HFF-Myc (cell line): ENCODE data around the gene ACHE.
A peak's percentile ranks its signal among the peaks of the same experiment; 100 is the strongest.
"Not testable (repeated sequence)": the region's sequence is repeated elsewhere in the genome, so short reads cannot be mapped to it uniquely, and the experiment has no call there.

Experiments
- DNase-seq: peaks from one replicate; pipeline ENCODE4 v3.0.0-alpha.2; 2011; ENCODE audit warnings: low read depth; ENCODE audit errors: extremely low read depth
- H3K4me3 ChIP-seq: replicated peaks from 2 replicates; pipeline ENCODE4 v1.5.1; 2011; ENCODE audit warnings: low read depth, mild to moderate bottlenecking, control low read depth, low read length
- TF ChIP-seq, protein P1 (sequence below): IDR thresholded peaks from 2 replicates; pipeline ENCODE4 v1.5.1; 2012; ENCODE audit warnings: mild to moderate bottlenecking, low read depth, low read length, control low read depth; ENCODE audit errors: missing control alignments

The ACHE gene

GRCh38 chr7:100895701-100895955 lies at the start of gene ACHE:
ACHE (minus strand) TSS chr7:100895888; CDS start chr7:100894232, 1,656 bp downstream.
- peak within 1 kb of the TSS; percentile 33 for H3K4me3 ChIP-seq
- DNase-seq = no peak
- TF ChIP-seq, protein P1, sequence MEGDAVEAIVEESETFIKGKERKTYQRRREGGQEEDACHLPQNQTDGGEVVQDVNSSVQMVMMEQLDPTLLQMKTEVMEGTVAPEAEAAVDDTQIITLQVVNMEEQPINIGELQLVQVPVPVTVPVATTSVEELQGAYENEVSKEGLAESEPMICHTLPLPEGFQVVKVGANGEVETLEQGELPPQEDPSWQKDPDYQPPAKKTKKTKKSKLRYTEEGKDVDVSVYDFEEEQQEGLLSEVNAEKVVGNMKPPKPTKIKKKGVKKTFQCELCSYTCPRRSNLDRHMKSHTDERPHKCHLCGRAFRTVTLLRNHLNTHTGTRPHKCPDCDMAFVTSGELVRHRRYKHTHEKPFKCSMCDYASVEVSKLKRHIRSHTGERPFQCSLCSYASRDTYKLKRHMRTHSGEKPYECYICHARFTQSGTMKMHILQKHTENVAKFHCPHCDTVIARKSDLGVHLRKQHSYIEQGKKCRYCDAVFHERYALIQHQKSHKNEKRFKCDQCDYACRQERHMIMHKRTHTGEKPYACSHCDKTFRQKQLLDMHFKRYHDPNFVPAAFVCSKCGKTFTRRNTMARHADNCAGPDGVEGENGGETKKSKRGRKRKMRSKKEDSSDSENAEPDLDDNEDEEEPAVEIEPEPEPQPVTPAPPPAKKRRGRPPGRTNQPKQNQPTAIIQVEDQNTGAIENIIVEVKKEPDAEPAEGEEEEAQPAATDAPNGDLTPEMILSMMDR = no peak

DNA sequence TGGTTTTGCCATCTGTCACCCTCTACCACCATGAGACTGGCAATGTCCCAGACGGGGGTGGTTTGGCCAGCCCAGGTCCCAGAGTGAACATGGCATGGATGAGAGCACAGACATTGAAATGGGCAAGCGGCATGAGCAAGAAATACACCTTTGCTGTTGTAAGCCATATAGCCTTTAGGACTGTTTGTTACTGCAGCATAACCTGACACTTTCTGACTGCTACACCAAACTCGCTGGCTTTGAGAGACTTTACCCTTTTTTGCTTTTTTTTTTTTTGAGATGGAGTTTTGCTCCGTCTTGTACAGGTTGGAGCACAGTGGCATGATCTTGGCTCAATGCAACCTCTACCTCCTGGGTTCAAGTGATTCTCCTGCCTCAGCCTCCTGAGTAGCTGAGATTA lies 48.5 kb upstream of the ACHE start:
- TF ChIP-seq, protein P1 = no peak
- no peak overlapping the region for H3K4me3 ChIP-seq
- no peak for DNase-seq

- DNase-seq = no peak
- H3K4me3 ChIP-seq = no peak overlapping the region
- TF ChIP-seq, protein P1 = no peak
Observed at GRCh38 chr7:100943693-100944092, 48.0 kb upstream of the ACHE start.

DNA sequence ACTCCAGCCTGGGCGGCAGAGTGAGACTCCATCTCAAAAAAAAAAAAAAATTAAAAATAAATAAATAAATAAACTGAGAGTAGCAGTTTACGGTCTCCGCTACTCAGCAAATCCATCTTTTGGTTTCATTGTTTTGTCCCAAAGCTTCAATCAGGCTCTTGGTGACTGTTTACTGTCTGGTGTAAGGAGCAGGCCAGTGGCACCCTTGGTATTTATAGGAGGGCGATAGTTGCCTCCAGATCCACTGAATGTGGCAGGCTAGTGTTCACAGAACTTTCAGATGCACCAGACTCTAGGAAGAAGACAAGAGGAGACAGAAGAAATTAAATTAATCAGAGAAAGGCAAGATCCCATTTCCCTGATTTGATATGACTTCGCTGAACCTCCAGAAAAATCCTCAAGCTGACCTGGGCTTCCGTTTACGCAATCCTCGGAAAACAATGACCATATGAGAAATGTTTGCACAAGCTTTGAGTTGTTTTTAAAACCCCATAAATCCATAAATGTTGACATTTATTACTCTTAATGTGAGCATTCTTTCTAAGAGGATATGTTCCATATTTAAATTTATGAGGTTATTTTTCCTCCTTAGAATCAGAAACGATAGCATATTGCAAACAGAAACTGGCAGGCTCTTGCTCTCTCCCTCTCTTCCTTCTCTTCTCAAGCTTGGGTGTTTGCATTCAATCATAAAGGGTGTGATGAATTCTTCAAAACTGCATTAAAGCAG lies 46.5 kb upstream of the ACHE start:
- peak; percentile 51 for DNase-seq
- H3K4me3 ChIP-seq = no peak overlapping the region
- TF ChIP-seq, protein P1 = no peak

DNA sequence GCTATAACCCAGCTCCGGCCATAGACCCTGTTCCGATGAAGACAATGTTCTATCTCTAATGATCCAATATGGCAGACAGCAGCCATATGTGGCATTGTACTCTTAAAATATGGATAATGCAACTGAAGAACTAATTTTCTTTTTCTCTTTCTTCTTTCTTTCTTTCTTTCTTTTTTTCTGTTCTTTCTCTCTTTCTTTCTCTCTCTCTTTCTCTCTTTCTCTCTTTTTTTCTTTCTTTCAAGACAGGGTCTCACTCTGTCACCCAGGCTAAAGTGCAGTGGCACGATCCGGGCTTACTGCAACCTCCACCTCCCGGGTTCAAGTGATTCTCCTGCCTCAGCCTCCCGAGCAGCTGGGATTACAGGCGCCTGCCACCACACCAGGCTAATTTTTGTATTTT lies 40.5 kb upstream of the ACHE start:
- H3K4me3 ChIP-seq, DNase-seq: not testable (repeated sequence)

DNA sequence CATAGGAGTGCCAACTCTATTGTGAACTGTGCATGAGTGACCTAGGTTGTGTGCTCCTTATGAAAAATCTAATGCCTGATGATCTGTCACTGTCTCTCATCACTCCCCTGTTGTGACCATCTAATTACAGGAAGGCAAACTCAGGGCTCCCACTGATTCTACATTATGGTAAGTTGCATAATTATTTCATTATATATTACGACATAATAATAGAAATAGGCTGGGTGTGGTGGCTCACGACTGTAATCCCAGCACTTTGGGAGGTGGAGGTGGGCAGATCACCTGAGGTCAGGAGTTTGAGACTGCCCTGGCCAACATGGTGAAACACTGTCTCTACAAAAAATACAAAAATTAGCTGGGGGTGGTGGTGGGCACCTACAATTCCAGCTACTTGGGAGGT lies 39.7 kb upstream of the ACHE start:
- H3K4me3 ChIP-seq, DNase-seq: not testable (repeated sequence)

GRCh38 chr7:100933734-100934133 lies 38.0 kb upstream of the ACHE start:
- no peak for DNase-seq
- TF ChIP-seq, protein P1 = no peak

GRCh38 chr7:100929808-100930174 lies 34.1 kb upstream of the ACHE start:
- TF ChIP-seq, protein P1 = no peak
- no peak overlapping the region for H3K4me3 ChIP-seq
- no peak for DNase-seq

More at GRCh38 chr7:100933734-100934133, 38.0 kb upstream of the ACHE start:
- no peak overlapping the region for H3K4me3 ChIP-seq

- H3K4me3 ChIP-seq, DNase-seq: not testable (repeated sequence)
Observed at GRCh38 chr7:100923616-100924015, 27.9 kb upstream of the ACHE start.
